Adipose tissue (tissue), 3 donors: ENCODE measurements around the gene CUEDC1. TPM values are rescaled to one million over a fixed set of nuclear protein-coding genes. Genes with fewer than 3 reads are reported as not detected.

Experiments used
- H3K27ac ChIP-seq: one replicate; pipeline ENCODE4 v1.5.1; 2013; ENCODE audit warnings: low read depth, low read length
- WGBS, 3 donors: extraction: QIAGEN DNeasy Blood & Tissue Kit; methylation state at CpG; one replicate each; pipeline ENCODE4 v1.1.7; 2013; 5-methylcytosine and 5-hydroxymethylcytosine counted together
- polyA plus RNA-seq, 3 donors: library from polyadenylated mRNA; stranded (reverse); fragments of 200-250 nt; gene quantifications; one replicate each; pipeline ENCODE4 v1.2.3, GENCODE V29; 2013
- donor health status: healthy with polysubstance abuse.
- donor health status: Bipolar disorder and iron deficiency.
- donor health status: healthy.

Gene CUEDC1
- polyA plus RNA-seq, 3 donors, result 14.6 to 46.2 (median 23.0) TPM

GRCh38 chr17:57839571-57839923 is 115.7 kb downstream of the CUEDC1 start:
- WGBS, 3 donors, result 49 to 96% (median 88%) methylated on average over 6 of the region's 6 CpGs
- no peak overlapping the region for H3K27ac ChIP-seq

DNA sequence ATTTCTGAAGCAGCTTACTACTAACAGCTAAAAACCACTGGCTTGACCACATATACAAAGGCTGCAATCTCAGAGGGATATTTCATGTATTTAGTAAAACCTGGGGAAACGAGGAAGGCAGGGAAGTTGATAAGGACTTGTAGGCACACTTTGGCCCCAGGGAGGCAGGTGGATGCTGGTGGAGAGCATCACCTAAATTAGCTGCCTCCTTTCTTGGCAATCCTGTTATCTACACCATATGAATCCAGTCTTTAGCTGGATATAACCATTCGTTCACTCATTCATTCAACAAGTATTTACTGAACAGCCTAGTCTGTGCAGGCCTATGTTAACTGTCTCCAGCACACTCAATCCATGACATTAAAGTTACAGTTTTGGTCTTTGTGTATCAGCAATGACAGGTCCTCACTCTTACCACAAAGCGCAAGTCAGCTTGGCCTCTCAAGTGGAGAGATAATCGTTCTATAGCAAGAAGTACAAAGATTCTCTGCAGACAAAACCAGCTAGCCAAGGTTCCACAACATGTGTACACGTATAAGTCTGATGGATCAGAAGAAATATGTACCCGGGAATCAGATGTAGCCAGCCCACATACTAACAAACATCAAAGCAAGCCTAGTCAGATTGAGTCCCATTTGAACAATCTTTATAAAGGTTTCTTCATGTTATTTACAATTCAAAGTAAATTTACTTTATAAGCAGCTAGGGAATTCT is 116.2 kb downstream of the CUEDC1 start:
- WGBS, 3 donors, result 42 to 70% (median 64%) methylated on average over 6 of the region's 6 CpGs
- H3K27ac ChIP-seq, result no peak overlapping the region

DNA sequence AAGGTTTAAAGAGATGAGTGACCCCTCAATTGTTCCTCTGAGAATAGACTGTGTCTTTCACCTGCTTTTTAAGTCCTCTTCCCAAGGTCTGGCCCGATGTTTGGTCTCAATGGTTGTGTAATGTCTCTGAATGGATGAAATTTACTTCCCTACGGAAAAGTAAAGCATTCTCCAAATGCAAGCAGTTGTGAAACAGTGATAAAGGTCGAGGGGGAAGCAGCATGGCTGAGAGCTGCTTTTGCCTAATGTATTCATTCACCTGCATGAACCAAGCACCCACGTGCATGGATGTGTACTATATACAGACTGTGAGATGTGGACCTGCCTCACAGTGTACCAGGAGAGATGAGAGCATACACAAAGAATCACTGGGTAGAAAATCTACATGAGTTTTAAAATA is 116.8 kb downstream of the CUEDC1 start:
- WGBS, 3 donors, result 42 to 62% (median 58%) methylated on average over 4 of the region's 4 CpGs
- no peak overlapping the region for H3K27ac ChIP-seq

GRCh38 chr17:57835333-57835900 is 119.8 kb downstream of the CUEDC1 start:
- 90 to 95% (median 93%) methylated on average over 2 of the region's 2 CpGs for WGBS, 3 donors
- no peak overlapping the region for H3K27ac ChIP-seq

GRCh38 chr17:57834146-57834741 is 121.0 kb downstream of the CUEDC1 start:
- WGBS, 3 donors, result 40 to 69% (median 61%) methylated on average over 13 of the region's 13 CpGs
- H3K27ac ChIP-seq, result no peak overlapping the region

DNA sequence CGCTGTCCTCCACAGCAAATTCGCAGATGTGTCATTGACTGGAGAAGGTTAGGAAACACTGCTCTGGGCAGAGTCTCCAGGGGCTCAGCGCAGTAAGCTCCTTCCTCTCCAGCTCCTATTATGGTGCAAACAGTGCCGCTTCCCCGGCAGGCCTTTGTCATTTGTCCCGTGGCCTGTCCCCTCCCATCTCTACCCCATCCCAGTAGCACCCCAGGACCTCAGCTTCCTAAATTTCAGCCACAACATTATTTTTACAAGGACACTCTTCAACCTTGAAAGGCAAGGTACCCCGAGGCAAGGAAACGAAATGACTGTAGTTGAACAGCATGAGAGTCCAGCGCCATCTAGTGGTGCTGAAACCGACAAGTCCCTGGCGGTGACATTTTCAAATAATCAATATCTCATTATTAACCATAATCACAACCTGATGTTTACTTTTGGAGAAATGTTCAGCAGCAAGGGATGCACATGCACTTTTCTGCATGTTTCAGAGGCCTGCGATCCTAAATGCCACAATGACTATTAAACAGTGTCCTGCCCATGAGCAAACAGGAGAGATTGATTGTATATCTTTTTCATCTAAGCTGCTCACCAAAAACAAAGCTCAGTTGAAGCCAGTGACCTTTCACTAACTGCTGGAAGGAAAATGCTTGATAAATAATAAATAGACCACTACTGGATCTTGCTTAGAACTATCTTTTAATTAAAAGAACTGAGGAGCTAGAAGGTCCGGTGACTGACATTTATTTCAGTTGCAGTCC is 121.9 kb downstream of the CUEDC1 start:
- no peak overlapping the region for H3K27ac ChIP-seq
- 8 to 11% (median 10%) methylated on average over 13 of the region's 13 CpGs for WGBS, 3 donors

DNA sequence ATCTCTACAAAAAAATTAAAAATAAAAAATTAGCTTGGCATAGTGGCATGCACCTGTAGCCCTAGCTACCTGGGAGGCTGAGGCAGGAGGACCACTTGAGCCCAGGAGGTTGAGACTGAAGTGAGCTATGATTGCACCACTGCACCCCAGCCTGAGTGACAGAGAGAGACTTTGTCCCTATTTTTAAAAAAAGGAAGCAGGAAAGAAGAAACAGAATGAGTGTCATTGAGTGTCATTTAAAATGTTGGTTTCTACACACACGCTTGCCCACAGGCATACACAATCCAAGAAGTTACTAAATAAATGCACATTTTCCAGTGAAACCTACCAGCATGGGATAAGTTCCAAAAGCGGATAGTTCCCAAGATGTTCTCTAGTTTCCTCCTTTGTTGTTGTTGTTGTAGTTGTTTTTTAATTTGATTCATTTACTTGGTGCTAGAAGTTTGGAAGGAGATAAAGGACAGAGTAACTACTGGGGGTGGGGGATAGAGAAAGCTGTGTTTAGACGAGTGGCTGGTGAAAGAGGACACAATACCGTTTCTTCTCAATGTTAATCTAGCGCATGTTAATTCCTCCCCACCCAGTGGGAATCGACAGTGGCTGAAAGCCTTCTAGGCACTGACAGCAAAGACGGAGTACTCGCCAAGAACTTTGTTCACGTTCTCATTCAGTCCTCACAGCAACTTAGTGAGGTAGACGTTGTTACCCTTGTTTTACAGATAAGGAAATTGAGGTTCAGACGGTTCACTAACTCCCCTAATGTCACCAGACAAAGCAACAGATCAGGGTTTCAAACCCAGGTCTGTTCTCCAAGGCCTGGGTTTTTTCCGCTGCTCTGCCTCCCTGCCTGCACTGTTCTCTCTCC is 122.7 kb downstream of the CUEDC1 start:
- H3K27ac ChIP-seq, result no peak overlapping the region
- WGBS, 3 donors, result 24 to 54% (median 24%) methylated on average over 12 of the region's 12 CpGs

GRCh38 chr17:57830880-57831279 is 124.3 kb downstream of the CUEDC1 start:
- no peak overlapping the region for H3K27ac ChIP-seq
- WGBS, 3 donors, result 86 to 91% (median 87%) methylated on average over 7 of the region's 7 CpGs

DNA sequence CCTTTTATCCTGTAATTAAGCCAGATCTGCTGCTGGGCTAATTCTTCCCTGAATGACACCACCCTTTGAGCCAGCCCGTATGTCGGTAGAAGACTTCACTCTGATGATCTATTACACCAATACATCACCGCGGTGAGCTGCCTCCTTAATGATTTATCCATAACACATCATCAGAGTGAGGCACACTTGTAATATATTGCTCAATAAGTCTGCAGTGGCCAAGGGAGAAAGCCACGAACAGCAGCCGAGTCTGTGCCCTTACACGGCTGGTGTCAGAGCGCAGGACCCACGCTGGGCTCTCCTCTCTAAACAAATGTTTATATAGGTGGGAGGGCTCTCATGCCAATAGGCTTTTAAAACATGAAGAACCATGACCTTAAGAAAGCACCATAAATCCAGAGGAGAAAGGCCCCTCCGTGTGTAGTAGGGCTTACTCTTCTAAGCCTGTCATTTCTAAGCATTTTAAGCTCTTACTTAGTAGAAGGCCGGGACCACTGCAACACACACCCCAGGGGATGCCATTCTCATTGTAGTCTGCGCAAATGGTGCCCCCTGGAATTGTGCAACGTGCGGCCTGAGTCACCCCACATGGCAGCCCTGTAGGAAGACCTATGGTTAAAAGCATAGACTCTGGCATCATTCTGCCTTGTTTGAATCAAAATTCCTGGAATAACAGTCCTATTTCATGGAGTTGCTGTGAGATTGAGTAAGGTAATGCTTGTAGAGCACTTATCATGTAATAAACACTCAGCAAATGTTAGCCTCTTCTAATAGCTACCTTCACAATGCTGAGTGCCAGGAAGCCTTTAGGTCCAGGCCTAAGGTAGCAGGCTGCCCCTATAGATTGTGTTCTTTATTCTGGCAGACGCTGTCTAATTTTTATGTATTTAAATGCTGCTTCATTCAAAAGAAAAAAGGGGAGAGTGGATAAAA is 131.5 kb downstream of the CUEDC1 start:
- no peak overlapping the region for H3K27ac ChIP-seq
- 69 to 75% (median 73%) methylated on average over 15 of the region's 15 CpGs for WGBS, 3 donors

DNA sequence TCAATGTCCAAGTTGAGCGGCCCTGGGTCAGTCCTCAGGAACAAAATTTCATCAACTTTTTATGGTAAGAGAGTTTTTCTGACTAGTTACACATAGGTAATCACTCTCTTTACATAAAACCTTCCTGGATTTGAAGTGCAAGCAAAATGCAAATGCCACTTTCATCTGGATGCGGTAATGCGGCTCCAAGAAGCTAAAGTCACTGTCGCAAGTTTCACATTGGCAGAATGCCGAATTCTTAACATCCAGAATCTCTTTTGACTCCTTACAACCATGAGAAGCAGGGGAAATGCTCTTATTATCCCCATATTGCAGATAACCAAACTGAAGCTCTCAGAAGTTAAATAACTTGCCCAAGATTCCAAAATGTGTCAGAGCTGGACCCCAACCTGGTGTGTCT is 135.3 kb downstream of the CUEDC1 start:
- no peak overlapping the region for H3K27ac ChIP-seq
- 77 to 93% (median 90%) methylated on average over 5 of the region's 5 CpGs for WGBS, 3 donors

DNA sequence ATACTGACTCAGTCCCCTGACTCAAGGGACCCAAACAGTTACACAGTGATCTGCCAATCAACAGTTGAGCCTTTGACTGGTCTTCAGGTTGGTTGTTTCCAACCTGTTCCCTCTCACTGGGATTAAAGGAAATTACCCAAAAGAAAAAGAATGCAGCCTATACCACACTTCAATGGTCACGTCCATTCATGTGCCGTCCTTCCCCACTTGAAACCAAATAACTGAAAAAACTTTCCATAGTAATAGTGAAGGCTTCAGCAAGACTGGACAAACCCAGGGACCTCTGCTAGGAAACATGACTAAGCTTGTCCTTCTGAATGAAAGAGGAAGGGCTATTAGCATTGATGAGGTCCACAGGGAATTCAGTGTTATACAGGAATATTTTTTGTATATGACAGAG is 135.9 kb downstream of the CUEDC1 start:
- 74 to 86% (median 80%) methylated on average over 2 of the region's 2 CpGs for WGBS, 3 donors
- H3K27ac ChIP-seq, result no peak overlapping the region

DNA sequence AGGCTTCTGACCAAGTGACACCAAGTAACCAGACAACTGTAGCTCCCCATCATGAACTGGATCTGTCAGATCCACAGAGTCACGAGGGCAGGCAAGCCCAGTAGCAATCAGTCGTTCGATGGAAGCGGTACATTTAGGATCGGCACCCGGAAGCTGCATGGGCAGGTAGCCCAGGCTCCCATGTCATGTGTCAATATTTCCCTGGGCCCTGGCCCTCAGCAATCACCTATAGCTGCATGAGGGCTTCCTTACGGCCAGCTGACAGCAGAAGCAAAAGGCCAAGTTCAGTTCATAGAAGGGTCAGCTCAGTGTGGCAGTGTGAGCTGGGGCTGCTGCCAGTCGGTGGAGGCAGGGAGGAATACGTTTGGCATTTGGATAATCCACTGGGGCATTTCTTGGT is 137.1 kb downstream of the CUEDC1 start:
- 75 to 85% (median 78%) methylated on average over 9 of the region's 9 CpGs for WGBS, 3 donors
- H3K27ac ChIP-seq, result no peak overlapping the region

- no peak overlapping the region for H3K27ac ChIP-seq
- WGBS, 3 donors, result 83 to 90% (median 86%) methylated on average over 4 of the region's 4 CpGs
These were observed 137.9 kb downstream of the CUEDC1 start for GRCh38 chr17:57817299-57817698.

DNA sequence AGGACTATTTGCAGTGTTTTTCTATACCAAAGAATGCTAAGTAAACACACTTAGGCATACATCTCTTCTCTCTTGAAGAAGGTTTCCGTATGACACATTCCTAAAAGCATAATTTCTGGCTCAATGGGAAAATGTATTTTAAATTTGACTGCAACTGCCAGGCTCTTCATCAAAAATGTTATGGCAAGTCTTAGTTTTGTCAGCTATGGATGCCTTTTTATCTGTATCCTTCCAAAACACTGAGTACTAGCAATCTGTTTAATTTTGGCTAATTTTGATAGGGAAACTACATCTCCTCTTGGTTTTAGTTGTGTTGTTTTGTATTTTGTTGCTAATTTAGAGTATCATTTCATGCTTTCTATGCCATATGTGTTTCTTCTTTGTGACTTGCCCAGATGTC is 140.8 kb downstream of the CUEDC1 start:
- H3K27ac ChIP-seq, result no peak overlapping the region
- WGBS, 3 donors, result 79 to 95% (median 94%) methylated on average over 1 of the region's 1 CpG

DNA sequence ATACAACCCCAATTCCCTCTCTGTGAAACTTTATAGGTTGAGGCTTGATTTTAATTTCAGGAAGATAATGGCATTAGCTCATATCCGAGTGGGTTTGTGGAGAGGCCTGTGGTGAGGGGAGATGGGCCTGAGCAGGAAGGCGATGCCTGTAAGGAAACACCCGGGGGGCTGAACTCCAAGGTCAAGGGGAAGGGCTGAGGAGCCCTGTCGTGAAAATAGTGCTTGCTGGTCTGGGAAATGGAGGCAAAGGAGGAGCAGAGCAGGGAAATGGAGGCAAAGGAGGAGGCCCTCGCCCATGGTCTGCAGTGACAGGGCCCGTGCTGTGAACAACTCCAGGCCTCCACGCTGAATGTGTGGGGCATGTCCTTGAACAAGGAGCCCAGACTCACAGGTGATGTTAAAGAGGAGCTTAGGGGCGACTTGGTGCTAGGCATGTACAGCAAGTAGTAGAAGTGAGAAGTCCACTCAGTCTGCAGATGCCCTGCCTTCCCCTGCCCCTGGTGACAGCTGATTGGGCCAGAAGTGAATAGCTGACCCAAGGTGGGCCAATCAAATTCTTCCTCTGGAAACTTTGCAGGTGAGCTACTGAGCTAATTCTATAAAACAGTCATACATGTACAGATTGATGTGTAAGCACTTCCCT is 143.5 kb downstream of the CUEDC1 start:
- WGBS, 3 donors, result 41 to 68% (median 48%) methylated on average over 8 of the region's 8 CpGs

More for the DNA sequence above, 143.5 kb downstream of the CUEDC1 start:
- no peak overlapping the region for H3K27ac ChIP-seq
